Thoracic aorta (tissue), 2 donors: ENCODE data around the gene PIWIL1. TPM values are rescaled to one million over a fixed set of nuclear protein-coding genes. Genes with fewer than 3 reads are reported as not detected.

Source experiments
- ATAC-seq: fragments of 150-250 bp; one replicate; pipeline ENCODE4 v1.8.0; 2017; ENCODE audit warnings: low read depth; ENCODE audit not compliant: insufficient number of reproducible peaks, low FRiP score
- DNase-seq: peaks from one replicate; pipeline ENCODE4 v3.0.0-alpha.2; 2020; ENCODE audit warnings: low spot score
- H3K27ac ChIP-seq, 2 donors: fragments of 200-600 bp; sonication (generic); 1 replicate in 1 of 2; 2 replicates in 1 of 2; pipeline ENCODE4 v1.5.1; 2016; ENCODE audit warnings: mild to moderate bottlenecking in 2 of 2, moderate library complexity in 2 of 2
- H3K27me3 ChIP-seq: fragments of 200-600 bp; sonication (generic); replicated peaks from 2 replicates; pipeline ENCODE4 v1.6.0; 2016; ENCODE audit warnings: mild to moderate bottlenecking; ENCODE audit not compliant: insufficient read depth
- H3K36me3 ChIP-seq: fragments of 200-600 bp; sonication (generic); one replicate; pipeline ENCODE4 v1.5.1; 2016
- H3K4me1 ChIP-seq, 2 donors: fragments of 200-600 bp; sonication (generic); 1 replicate in 1 of 2; 2 replicates in 1 of 2; pipeline versions ENCODE4 v1.5.1 to v1.6.0; 2016; ENCODE audit warnings: low read depth in 2 of 2, mild to moderate bottlenecking in 1 of 2; ENCODE audit not compliant: control insufficient read depth in 1 of 2
- H3K4me3 ChIP-seq: fragments of 200-600 bp; sonication (generic); 2 replicates; pipeline ENCODE4 v1.5.1; 2016; ENCODE audit warnings: mild to moderate bottlenecking
- H3K9me3 ChIP-seq: fragments of 200-600 bp; sonication (generic); 2 replicates; pipeline ENCODE4 v1.5.1; 2016
- total RNA-seq, 2 donors: library from RNA; depleted of rRNA; stranded (reverse); fragments of >200 nt; gene quantifications; one replicate each; pipeline versions ENCODE4 v1.1.0 to v1.2.3, GENCODE V29; 2016
- TF ChIP-seq, protein P1 (sequence below): fragments of 200-600 bp; sonication (generic); IDR thresholded peaks from one replicate; pipeline ENCODE4 v1.5.1; 2019; ENCODE audit warnings: antibody characterized with exemption

PIWIL1 gene
- total RNA-seq, 2 donors from 2014 or later, result not detected

DNA sequence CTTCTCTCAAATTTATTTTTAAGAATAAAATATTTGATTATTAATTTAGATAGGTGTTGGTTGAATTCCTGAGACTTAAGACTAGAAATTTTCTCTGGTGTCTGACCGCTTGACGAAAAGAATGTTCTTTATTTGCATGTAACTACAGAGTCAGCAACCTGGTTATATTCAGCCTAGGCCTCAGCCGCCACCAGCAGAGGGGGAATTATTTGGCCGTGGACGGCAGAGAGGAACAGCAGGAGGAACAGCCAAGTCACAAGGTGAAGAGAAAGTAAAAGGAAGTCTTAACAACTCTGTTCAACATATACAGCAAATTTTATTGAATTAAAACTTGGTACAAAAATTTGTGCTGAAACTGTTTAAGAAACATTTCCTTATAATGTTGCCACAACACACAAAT is 5.2 kb downstream of the PIWIL1 start:
- ATAC-seq (no peak), DNase-seq (no peak)
- TF ChIP-seq, protein P1, sequence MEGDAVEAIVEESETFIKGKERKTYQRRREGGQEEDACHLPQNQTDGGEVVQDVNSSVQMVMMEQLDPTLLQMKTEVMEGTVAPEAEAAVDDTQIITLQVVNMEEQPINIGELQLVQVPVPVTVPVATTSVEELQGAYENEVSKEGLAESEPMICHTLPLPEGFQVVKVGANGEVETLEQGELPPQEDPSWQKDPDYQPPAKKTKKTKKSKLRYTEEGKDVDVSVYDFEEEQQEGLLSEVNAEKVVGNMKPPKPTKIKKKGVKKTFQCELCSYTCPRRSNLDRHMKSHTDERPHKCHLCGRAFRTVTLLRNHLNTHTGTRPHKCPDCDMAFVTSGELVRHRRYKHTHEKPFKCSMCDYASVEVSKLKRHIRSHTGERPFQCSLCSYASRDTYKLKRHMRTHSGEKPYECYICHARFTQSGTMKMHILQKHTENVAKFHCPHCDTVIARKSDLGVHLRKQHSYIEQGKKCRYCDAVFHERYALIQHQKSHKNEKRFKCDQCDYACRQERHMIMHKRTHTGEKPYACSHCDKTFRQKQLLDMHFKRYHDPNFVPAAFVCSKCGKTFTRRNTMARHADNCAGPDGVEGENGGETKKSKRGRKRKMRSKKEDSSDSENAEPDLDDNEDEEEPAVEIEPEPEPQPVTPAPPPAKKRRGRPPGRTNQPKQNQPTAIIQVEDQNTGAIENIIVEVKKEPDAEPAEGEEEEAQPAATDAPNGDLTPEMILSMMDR, result no peak
- H3K27ac ChIP-seq, result no peak overlapping the region
- H3K27me3 ChIP-seq, result no peaks in the 10 kb centered on the region
- no peak overlapping the region for H3K4me3 ChIP-seq
- no peaks in the 10 kb centered on the region for H3K4me1 ChIP-seq
- H3K36me3 ChIP-seq, result no peaks in the 10 kb centered on the region
- H3K9me3 ChIP-seq, result no peaks in the 10 kb centered on the region

DNA sequence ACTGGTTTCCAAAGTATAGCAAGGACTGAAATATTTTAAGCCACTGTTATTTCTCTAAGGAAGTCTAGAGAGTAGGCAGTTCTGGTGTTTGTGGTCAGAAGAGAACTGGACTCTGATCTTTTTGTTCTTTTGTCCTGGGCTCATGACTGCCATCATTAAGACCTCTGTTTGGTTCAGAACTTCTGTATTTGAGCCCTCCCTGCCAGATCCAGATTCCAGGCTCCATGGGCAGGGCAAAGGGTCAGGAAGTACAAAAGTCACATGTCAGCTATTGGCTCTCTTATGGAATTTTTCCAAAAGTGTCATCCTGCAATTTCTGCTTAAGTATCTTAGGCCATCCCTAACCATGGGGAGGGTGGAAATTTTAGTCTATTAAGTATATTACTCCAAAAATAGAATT is 6.8 kb downstream of the PIWIL1 start:
- no peaks in the 10 kb centered on the region for H3K9me3 ChIP-seq
- H3K27ac ChIP-seq, result no peak overlapping the region
- DNase-seq, result no peak
- TF ChIP-seq, protein P1, result no peak
- no peaks in the 10 kb centered on the region for H3K4me1 ChIP-seq
- no peak for ATAC-seq
- no peaks in the 10 kb centered on the region for H3K27me3 ChIP-seq
- no peak overlapping the region for H3K4me3 ChIP-seq
- H3K36me3 ChIP-seq, result no peaks in the 10 kb centered on the region

DNA sequence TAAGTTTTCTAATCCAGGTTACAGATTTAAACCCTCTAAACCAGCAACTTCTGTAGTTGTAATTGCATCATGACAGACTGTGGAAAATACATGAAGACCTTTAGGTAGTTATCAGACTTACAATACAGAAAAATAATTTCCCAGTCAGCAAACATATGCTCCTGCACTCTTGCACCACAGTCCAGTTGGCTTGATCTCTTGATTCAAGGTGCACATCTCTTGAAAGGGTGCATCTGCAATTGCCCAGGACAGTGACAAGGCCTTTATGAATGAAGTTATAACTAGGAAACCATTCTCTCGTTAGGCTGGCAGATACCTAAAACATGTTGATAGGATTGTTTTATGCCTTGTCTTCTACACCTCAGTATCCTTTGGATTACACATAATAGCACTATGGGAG is 7.6 kb downstream of the PIWIL1 start:
- no peak overlapping the region for H3K27ac ChIP-seq
- H3K4me1 ChIP-seq, result no peaks in the 10 kb centered on the region
- H3K9me3 ChIP-seq, result no peaks in the 10 kb centered on the region
- DNase-seq (no peak), ATAC-seq (no peak)
- H3K4me3 ChIP-seq, result no peak overlapping the region
- TF ChIP-seq, protein P1, result no peak
- H3K36me3 ChIP-seq, result no peaks in the 10 kb centered on the region
- no peaks in the 10 kb centered on the region for H3K27me3 ChIP-seq

DNA sequence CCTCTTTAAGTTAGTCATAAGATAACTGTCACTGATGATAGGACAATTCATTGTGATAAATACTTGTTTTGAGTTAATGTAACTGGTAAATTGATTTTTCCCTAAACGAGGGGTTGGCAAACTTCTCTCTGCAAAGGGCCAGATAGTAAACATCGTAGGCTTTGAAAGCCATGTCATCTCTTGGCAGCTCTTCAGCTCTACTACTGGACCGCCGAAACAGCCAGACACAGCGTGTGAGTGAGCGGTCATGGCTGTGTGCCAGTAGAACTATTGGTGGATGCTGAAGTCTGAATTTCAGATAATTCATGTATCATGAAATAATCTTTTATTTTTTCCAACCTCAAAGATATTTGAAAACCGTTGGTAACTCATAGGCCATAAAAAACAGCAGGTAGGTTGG is 9.9 kb downstream of the PIWIL1 start:
- no peak for ATAC-seq

DNA sequence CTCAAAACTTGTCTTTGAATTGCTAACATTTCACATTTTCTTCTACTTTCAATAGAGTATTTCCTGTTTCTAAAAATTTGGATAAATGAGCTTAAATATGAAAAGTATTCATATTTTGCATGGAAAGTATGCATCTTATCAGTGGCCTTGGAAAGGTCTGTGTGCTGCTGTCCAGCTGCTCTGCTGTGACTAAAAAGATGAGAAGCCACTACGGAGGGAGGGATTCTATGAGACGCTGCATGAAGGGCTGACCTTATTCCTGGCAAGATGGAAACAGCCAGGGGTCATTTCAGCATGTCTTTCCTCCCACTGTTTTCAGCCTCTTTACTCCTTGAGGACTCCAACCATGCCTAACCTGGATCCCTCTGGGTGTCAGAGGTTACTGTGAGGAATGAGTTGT is 13.0 kb downstream of the PIWIL1 start:
- Histone ChIP-seq H3K9me3 (no peaks in the 10 kb centered on the region), H3K4me3 (no peak overlapping the region), H3K36me3 (no peaks in the 10 kb centered on the region), H3K4me1 (no peaks in the 10 kb centered on the region), H3K27me3 (no peaks in the 10 kb centered on the region), H3K27ac (no peak overlapping the region)
- TF ChIP-seq, protein P1, result no peak
- DNase-seq, result no peak
- no peak for ATAC-seq

More for the DNA sequence above, 9.9 kb downstream of the PIWIL1 start:
- Histone ChIP-seq H3K4me1 (no peaks in the 10 kb centered on the region), H3K36me3 (no peaks in the 10 kb centered on the region), H3K27me3 (no peaks in the 10 kb centered on the region), H3K9me3 (no peaks in the 10 kb centered on the region), H3K4me3 (no peak overlapping the region), H3K27ac (no peak overlapping the region)
- DNase-seq, result no peak
- TF ChIP-seq, protein P1, result no peak
